ENCODE data around the gene CEBPB.

- TF ChIP-seq CTCF (IDR thresholded peaks at IDR 0.05; ENCODE audit: low read depth, low read length, poor library complexity, severe bottlenecking) (no peak), EZH2phosphoT487 (IDR thresholded peaks at IDR 0.05; ENCODE audit: borderline replicate concordance, low read length) (no peak)
Observed at GRCh38 chr20:50141018-50141675, 49.5 kb upstream of the CEBPB start.
